ENCODE measurements around the gene PRMT6. TPM values are rescaled to one million over a fixed set of nuclear protein-coding genes. Genes with fewer than 3 reads are reported as not detected.

Gene PRMT6
- 22.9 and 23.3 TPM in 2 replicates for total RNA-seq

DNA sequence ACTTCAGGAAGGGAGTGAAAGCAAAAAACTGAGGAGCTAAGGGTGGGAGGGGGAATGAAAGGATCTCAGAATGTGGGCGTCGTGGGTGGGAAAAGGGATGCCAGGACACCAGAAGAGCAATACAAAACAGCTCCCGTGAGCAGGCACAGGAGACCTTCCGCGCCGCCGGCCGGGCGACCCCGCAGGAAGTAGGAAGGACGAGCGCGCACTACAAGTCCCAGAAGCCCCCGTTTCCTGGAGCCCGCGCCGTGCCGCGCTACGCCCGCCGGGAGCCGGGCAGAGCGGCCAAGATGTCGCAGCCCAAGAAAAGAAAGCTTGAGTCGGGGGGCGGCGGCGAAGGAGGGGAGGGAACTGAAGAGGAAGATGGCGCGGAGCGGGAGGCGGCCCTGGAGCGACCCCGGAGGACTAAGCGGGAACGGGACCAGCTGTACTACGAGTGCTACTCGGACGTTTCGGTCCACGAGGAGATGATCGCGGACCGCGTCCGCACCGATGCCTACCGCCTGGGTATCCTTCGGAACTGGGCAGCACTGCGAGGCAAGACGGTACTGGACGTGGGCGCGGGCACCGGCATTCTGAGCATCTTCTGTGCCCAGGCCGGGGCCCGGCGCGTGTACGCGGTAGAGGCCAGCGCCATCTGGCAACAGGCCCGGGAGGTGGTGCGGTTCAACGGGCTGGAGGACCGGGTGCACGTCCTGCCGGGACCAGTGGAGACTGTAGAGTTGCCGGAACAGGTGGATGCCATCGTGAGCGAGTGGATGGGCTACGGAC lies at the start of gene PRMT6:
TSS of gene PRMT6 (plus strand) at position 249 of the 771 bp plus-strand sequence. CDS start at position 291, 42 bp downstream.

Other genes with a start within 250 kb of the PRMT6 start
- gene NTNG1, start 84.4 kb downstream of the PRMT6 start, total RNA-seq, result under 0.01 and 2.2 TPM in 2 replicates

All from vein endothelial cell (primary cell).